ENCODE measurements around the gene ACTG1.

The ACTG1 gene

DNA sequence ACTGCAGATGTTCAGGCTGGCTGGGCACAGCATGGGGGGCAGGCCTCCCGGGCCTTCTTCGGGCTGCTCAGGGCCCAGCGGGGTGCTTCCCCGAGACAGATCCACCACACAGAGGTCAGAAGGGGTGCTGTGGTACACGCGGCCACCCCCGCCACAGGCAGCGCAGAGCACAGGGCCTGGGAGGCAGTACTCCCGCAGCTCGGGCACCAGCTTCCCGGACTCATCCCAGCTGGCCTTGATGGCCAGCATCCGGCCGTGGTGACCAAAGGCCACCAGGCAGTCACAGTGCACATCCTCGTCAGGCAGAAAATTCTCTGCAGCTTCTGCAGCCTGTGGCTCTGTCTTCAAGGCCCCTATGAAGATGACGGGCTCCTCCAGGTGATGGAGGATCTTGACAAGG lies 37.7 kb upstream of the ACTG1 start:
- Histone ChIP-seq H3K4me1 (ENCODE audit: insufficient read depth, insufficient read length) (peaks cover 17% of the 10 kb centered on the region), H3K9ac (ENCODE audit: insufficient read length, low read depth) (no peak overlapping the region), H3K9me3 (ENCODE audit: insufficient read depth, low read length) (no peaks in the 10 kb centered on the region), H3K27me3 (ENCODE audit: insufficient read depth, insufficient read length) (no peaks in the 10 kb centered on the region), H3K4me3 (ENCODE audit: insufficient read length, low read depth) (no peak overlapping the region), H3K36me3 (ENCODE audit: insufficient read depth, insufficient read length, low read length) (peaks cover 62% of the 10 kb centered on the region)
- no peak for DNase-seq (ENCODE audit: low read depth, low spot score)
- TF ChIP-seq YY1 (IDR thresholded peaks at IDR 0.05; ENCODE audit: insufficient read depth, insufficient read length), result no peak
- no peak for TF ChIP-seq SUZ12 (IDR thresholded peaks at IDR 0.05; ENCODE audit: extremely low read depth, insufficient read depth, insufficient read length)
- no peak for TF ChIP-seq ZNF274 (IDR thresholded peaks at IDR 0.05; ENCODE audit: low read depth, low read length)

DNA sequence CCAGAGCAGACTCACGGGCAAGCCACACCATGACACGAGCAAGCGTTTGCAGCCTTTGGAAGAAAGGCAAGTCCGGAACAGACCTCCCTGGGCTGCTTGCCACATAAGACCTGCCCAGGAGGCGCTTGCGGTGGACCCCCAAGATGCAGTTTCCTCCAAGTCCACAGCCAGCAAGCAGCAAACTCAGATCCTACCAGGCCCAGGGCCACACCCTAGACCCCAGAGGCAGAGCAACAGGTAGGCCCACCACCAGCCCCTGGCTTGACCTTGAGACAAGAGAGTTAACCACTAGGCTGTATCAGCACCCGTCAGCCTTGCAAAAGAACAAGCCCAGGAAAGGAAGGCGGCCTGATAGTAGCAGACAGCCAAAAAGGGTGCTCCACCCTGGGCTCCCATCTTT lies 37.2 kb upstream of the ACTG1 start:
- Histone ChIP-seq H3K4me1 (ENCODE audit: insufficient read depth, insufficient read length) (peaks cover 17% of the 10 kb centered on the region), H3K27me3 (ENCODE audit: insufficient read depth, insufficient read length) (no peaks in the 10 kb centered on the region), H3K4me3 (ENCODE audit: insufficient read length, low read depth) (no peak overlapping the region), H3K36me3 (ENCODE audit: insufficient read depth, insufficient read length, low read length) (peaks cover 66% of the 10 kb centered on the region), H3K9me3 (ENCODE audit: insufficient read depth, low read length) (no peaks in the 10 kb centered on the region), H3K9ac (ENCODE audit: insufficient read length, low read depth) (peak overlapping the region; percentile 21)
- TF ChIP-seq ZNF274 (IDR thresholded peaks at IDR 0.05; ENCODE audit: low read depth, low read length) (no peak), SUZ12 (IDR thresholded peaks at IDR 0.05; ENCODE audit: extremely low read depth, insufficient read depth, insufficient read length) (no peak), YY1 (IDR thresholded peaks at IDR 0.05; ENCODE audit: insufficient read depth, insufficient read length) (no peak)
- no peak for DNase-seq (ENCODE audit: low read depth, low spot score)

GRCh38 chr17:81549031-81549557 lies 36.5 kb upstream of the ACTG1 start:
- H3K4me3 ChIP-seq (ENCODE audit: insufficient read length, low read depth), result no peak overlapping the region
- peaks cover 17% of the 10 kb centered on the region for H3K4me1 ChIP-seq (ENCODE audit: insufficient read depth, insufficient read length)
- no peaks in the 10 kb centered on the region for H3K9me3 ChIP-seq (ENCODE audit: insufficient read depth, low read length)
- H3K36me3 ChIP-seq (ENCODE audit: insufficient read depth, insufficient read length, low read length), result peaks cover 69% of the 10 kb centered on the region
- TF ChIP-seq ZNF274 (IDR thresholded peaks at IDR 0.05; ENCODE audit: low read depth, low read length) (no peak), YY1 (IDR thresholded peaks at IDR 0.05; ENCODE audit: insufficient read depth, insufficient read length) (no peak), SUZ12 (IDR thresholded peaks at IDR 0.05; ENCODE audit: extremely low read depth, insufficient read depth, insufficient read length) (no peak)
- H3K27me3 ChIP-seq (ENCODE audit: insufficient read depth, insufficient read length), result no peaks in the 10 kb centered on the region
- H3K9ac ChIP-seq (ENCODE audit: insufficient read length, low read depth), result no peak overlapping the region
- DNase-seq (ENCODE audit: low read depth, low spot score), result no peak

GRCh38 chr17:81547614-81547982 lies 35.0 kb upstream of the ACTG1 start:
- H3K9ac ChIP-seq (ENCODE audit: insufficient read length, low read depth), result no peak overlapping the region
- peaks cover 81% of the 10 kb centered on the region for H3K36me3 ChIP-seq (ENCODE audit: insufficient read depth, insufficient read length, low read length)
- no peak overlapping the region for H3K4me3 ChIP-seq (ENCODE audit: insufficient read length, low read depth)
- peaks cover 7% of the 10 kb centered on the region for H3K4me1 ChIP-seq (ENCODE audit: insufficient read depth, insufficient read length)
- no peak for DNase-seq (ENCODE audit: low read depth, low spot score)
- TF ChIP-seq YY1 (IDR thresholded peaks at IDR 0.05; ENCODE audit: insufficient read depth, insufficient read length) (no peak), SUZ12 (IDR thresholded peaks at IDR 0.05; ENCODE audit: extremely low read depth, insufficient read depth, insufficient read length) (no peak), ZNF274 (IDR thresholded peaks at IDR 0.05; ENCODE audit: low read depth, low read length) (no peak)
- H3K9me3 ChIP-seq (ENCODE audit: insufficient read depth, low read length), result no peaks in the 10 kb centered on the region
- H3K27me3 ChIP-seq (ENCODE audit: insufficient read depth, insufficient read length), result no peaks in the 10 kb centered on the region

DNA sequence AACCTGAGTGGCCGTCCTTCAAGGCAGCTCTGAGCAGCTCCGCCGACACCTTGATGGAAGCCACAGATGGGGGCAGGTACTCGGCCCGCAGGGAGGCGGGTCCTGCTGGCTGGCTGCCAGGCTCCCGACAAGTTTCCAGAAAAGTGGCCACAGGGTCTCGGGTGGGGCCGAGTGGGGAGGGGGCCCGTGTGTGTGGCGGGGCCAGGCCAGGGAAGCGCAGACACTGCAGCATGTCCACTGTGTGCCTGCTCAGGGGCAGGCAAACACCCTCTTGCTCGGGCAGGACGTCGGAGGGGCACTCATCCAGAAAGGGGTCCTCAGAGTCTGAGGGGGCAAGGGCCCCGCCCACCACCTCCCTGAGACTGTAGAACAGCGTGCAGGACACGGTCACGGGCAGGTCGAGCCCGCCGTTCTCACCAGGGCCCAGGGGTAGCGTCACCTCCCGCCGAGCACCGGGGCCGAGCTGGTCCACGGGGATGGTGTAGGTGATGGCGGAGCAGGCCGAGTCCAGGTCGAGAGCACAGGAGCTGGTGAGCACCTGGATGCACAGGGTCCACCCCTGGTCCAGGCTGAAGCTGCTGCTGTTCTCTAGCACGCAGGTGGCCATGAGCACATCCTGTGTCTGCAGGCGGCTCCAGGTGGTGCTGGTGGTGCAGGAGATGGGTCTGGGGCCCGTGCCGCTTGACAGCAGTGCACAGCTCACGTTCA lies 34.5 kb upstream of the ACTG1 start:
- H3K36me3 ChIP-seq (ENCODE audit: insufficient read depth, insufficient read length, low read length), result peaks cover 86% of the 10 kb centered on the region
- no peak overlapping the region for H3K4me3 ChIP-seq (ENCODE audit: insufficient read length, low read depth)
- DNase-seq (ENCODE audit: low read depth, low spot score), result no peak
- no peaks in the 10 kb centered on the region for H3K9me3 ChIP-seq (ENCODE audit: insufficient read depth, low read length)
- no peak for TF ChIP-seq ZNF274 (IDR thresholded peaks at IDR 0.05; ENCODE audit: low read depth, low read length)
- TF ChIP-seq SUZ12 (IDR thresholded peaks at IDR 0.05; ENCODE audit: extremely low read depth, insufficient read depth, insufficient read length), result no peak
- TF ChIP-seq YY1 (IDR thresholded peaks at IDR 0.05; ENCODE audit: insufficient read depth, insufficient read length), result no peak
- H3K4me1 ChIP-seq (ENCODE audit: insufficient read depth, insufficient read length), result peaks cover 7% of the 10 kb centered on the region
- no peak overlapping the region for H3K9ac ChIP-seq (ENCODE audit: insufficient read length, low read depth)
- H3K27me3 ChIP-seq (ENCODE audit: insufficient read depth, insufficient read length), result no peaks in the 10 kb centered on the region

GRCh38 chr17:81545160-81545949 lies 32.8 kb upstream of the ACTG1 start:
- Histone ChIP-seq H3K9me3 (ENCODE audit: insufficient read depth, low read length) (no peaks in the 10 kb centered on the region), H3K4me3 (ENCODE audit: insufficient read length, low read depth) (no peak overlapping the region), H3K36me3 (ENCODE audit: insufficient read depth, insufficient read length, low read length) (peaks cover 91% of the 10 kb centered on the region), H3K27me3 (ENCODE audit: insufficient read depth, insufficient read length) (no peaks in the 10 kb centered on the region), H3K9ac (ENCODE audit: insufficient read length, low read depth) (peak overlapping the region; percentile 32), H3K4me1 (ENCODE audit: insufficient read depth, insufficient read length) (no peaks in the 10 kb centered on the region)
- no peak for TF ChIP-seq YY1 (IDR thresholded peaks at IDR 0.05; ENCODE audit: insufficient read depth, insufficient read length)
- no peak for TF ChIP-seq SUZ12 (IDR thresholded peaks at IDR 0.05; ENCODE audit: extremely low read depth, insufficient read depth, insufficient read length)
- TF ChIP-seq ZNF274 (IDR thresholded peaks at IDR 0.05; ENCODE audit: low read depth, low read length), result no peak
- DNase-seq (ENCODE audit: low read depth, low spot score), result no peak

Measured in NT2/D1 (cell line).